GM19397 (cell line): Measurements from ENCODE around the gene SERPINE2.
A peak's percentile ranks its signal among the peaks of the same experiment; 100 is the strongest.
"Not testable (repeated sequence)": the region's sequence is repeated elsewhere in the genome, so short reads cannot be mapped to it uniquely, and the experiment has no call there.

Experiments
- ATAC-seq: cut with Tn5 transposase; IDR thresholded peaks from one replicate; pipeline ENCODE4 v1.9.1; 2021; ENCODE audit warnings: mild to moderate bottlenecking, moderate library complexity; ENCODE audit not compliant: unreplicated experiment

SERPINE2 gene

GRCh38 chr2:224017957-224018356 lies 21.1 kb downstream of the SERPINE2 start:
- no peak for ATAC-seq

- ATAC-seq: no peak
Observed at GRCh38 chr2:224016963-224017362, 22.1 kb downstream of the SERPINE2 start.

GRCh38 chr2:224014336-224014735 lies 24.8 kb downstream of the SERPINE2 start:
- ATAC-seq: no peak

GRCh38 chr2:224011837-224012236 lies 27.2 kb downstream of the SERPINE2 start:
- ATAC-seq: no peak

DNA sequence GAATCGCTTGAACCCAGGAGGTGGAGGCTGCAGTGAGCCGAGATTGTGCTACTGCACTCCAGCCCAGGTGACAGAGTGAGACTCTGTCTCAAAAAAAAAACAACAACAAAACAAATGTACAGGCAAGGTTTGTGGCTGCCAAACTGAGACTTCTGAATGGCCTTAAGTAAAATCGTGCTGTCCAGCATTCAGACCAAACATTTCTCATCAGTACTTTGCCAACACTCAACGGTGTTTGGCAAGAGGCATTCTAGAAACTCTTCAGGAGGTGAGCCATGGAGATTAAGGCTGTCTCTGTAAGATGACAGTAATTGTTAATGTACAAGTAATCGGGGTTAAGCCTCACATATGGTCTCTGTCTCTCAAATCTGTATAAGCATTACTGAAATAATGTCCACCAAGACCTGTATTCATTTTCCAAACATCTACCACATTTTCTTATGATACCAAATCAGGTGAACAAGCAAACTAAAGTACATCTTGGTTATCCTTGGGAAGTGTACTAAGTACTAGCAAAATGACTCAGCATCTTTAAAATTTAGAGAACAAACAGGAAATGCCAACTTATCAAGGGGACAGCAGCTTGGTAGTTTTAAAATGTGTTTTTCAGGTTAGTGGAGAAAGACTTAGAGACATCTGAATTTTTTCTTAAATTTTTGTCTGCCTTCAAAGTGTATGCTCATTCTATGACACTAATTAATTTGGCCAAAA lies 29.3 kb downstream of the SERPINE2 start:
- no peak for ATAC-seq

- no peak for ATAC-seq
Observed at GRCh38 chr2:224008702-224009261, 30.3 kb downstream of the SERPINE2 start.

DNA sequence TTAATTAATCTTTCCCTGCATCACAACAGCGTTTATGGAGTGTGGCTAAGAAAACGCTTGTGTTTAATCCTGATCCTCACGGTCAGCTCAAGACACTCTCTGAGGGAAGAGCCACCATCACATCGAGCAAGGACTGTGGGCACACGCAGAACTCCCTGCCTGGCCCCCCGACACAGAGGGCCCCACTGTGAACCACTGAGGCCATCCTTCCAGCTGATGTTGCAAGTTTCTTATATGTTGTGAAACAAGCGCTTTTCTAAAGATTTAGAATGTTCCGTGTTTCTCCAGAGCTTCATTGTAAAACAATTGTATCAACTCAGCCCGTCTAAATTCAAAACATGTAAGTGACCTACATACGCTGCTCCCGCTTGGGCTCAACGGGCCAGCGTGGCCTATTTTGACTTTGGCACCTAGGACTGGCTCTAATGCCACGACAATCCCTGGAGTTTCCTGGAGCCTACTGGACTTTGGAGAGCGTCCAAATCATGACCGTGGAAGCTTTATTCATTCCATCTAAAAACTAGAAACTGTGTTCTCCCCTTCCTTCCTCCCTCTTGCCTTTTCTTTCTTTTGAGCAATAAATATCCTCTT lies 34.9 kb downstream of the SERPINE2 start:
- ATAC-seq: no peak

- not testable (repeated sequence) for ATAC-seq
Observed at GRCh38 chr2:224000662-224001061, 38.4 kb downstream of the SERPINE2 start.

GRCh38 chr2:223999862-224000261 lies 39.2 kb downstream of the SERPINE2 start:
- no peak for ATAC-seq

DNA sequence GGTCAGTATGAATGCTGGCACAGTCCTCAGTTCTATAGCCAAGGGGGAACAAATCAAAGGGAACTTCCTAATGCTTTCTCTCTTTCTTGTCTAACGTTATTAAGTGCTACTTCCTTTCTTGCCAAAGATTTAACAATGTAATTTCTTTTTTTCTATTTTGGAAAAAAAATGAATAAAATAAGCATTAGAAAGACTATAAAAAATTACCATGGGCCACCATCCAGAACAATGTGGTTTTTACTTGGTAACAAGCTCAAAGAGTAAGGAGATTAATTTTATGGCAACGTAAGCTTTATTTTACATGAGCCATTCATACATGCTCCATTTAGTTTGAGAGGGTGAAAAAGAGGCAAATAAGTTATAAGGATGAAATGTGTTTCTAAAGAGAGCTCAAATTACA lies 40.1 kb downstream of the SERPINE2 start:
- no peak for ATAC-seq

DNA sequence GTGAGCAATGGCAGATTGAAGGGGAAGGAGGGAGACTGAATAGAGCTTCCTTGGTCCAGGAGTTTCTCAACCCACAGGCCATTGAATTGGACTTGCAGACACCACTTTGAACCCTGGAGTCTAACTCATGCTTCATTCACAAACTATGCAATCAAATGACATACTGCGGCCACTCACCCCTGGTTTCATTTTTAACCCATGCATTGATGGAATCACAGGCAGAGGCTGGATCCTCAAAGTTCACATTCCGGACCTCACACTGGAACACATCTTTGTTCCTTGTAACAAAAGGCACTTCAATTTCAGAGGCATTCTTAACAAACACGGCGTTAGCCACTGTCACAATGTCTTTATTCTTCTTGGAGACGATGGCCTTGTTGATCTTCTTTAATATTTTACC lies 41.1 kb downstream of the SERPINE2 start:
- ATAC-seq: no peak

DNA sequence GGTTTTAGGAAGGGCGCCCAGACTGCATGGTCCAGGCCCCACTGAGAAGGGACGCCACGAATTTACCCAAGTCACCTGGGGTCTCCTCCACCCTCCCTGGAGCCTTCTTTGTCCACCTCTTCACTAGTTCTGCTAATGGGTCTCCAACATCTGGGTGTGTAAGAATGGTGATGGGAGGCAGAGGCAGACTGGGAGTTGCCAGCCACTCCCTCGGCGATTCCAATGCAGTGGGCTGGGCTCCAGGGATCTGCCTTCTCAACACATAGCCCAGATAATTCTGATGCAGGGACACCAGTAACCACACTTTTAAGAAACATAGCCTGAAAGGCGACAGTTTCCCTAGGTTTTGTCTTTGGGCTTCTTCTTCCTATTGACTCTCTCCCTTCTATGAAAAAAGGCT lies 42.7 kb downstream of the SERPINE2 start:
- ATAC-seq: no peak

DNA sequence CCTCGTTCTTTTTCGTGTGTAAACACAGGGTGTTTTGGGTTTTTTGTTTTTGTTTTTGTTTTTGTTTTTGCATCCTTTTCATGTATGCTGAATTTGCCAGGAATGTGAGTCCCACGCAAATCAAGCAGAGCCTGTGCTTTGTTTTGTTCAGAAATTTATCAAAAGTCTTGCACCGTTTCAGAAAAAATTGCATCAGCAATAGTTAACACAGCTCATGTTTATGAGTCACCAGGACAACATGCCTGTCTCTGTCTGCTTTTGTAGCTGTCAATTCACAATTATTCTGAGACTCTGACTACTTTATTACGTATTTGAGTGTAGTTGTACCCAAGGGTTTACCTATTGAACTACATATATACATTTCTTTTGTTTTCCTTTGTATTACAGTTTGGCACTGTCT lies 43.5 kb downstream of the SERPINE2 start:
- ATAC-seq: no peak

DNA sequence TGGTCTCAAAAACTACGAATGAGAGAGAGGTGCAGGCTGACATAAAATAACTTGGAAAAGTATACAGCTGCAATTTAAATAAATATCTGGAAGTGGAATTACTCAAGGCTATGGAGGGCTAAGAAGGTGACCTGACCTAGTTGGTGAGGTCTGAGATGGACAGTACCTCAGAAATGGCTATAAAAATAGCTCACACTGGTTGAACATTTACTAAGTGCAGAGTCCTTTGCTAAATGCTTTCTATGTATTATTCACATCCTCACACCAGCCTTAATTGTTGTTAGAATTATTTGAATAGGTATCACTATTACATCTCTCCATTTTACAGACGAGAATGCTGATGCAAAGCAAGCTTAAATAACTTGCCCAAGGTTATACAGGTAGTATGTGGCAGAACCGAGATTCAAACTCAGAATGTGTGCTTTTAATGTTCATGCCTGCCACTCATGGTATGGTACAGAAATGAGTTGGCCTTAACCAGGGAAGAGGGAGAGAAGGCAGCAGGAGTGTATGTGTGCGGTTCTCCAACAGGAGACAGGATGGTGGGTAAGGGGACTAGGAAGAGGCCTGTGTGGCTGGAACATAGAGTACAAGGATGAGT lies 44.4 kb downstream of the SERPINE2 start:
- no peak for ATAC-seq

DNA sequence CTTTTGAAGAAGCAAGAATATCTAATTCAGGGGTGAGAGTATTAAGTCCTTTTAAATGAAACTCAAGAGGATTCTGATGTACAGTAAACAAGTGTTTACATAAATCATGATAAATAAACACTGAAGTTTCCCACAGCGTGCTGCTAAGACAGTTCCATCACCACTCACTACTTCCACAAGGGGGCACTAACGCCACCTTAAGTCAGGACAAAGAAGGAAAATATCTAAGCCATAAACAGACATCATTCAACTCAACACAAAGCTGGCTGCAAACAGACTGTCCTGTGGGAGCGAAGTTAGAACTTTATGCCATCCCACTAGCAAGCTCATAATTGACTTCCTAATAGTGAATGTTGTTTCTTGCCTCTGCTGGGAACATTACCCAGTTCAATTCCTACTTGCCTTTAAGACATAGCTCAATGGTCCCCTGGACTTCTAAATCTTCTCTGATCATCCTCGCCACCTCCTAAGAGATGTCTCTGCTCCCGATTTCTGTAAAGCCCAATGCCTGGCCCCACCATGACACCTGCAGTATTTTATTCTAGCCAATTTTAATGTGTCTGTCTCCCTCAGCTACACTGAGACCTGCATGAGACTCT lies 45.4 kb downstream of the SERPINE2 start:
- peak; percentile 56 for ATAC-seq

- no peak for ATAC-seq
Observed at GRCh38 chr2:223991611-223992010, 47.5 kb downstream of the SERPINE2 start.

DNA sequence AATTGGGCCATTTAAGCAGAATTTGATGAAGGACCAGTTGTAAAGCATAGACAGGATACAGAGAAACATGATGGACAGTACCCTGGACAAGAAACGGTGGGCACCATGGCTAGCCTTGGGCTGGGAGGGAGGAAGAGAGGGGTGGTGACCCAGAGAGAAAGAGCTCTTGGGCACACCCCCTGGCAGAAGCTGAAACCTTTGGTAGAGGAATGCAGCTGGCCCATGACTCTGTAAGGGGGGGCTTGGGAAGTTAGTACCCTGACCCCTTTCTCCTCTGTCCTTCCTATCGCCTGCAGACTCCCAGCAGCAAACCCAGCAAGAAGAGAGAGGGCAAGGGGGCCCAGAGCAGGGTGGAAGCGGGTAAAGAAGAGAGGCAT lies 49.2 kb downstream of the SERPINE2 start:
- no peak for ATAC-seq

DNA sequence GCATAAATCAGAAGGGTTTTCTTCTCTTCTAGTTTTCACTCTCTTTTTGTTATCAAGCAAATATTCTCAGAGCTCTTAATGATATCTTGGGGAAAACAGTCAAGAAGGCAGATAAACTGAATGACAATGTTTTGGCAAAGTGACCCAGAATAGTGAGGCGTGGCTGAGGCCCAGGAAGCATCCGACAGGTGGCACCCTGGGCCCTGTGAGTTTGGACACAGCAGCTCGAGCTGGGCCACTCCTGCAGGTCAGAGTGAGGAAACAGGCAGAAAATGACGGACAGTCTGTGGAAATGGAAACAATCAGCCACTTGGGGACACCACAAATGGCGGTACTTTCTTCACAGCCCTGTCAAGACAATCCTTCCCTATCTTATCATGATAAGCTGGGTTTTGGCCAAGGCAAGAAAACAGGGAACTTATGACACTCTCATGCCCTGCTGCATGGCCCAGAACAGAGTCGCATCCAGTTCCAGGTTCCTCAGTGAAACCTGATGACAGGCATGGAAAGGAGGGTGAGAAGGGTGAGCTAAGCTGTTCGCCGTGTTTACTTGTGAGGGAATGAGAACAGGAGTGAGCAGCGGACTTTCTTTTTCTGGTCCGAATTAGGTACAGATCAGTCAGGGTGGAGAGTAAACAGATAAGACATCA lies 49.8 kb downstream of the SERPINE2 start:
- ATAC-seq: no peak

- ATAC-seq: no peak
Observed at GRCh38 chr2:223981241-223981640, 57.8 kb downstream of the SERPINE2 start.

- ATAC-seq: no peak
Observed at GRCh38 chr2:223980803-223981202, 58.3 kb downstream of the SERPINE2 start.

GRCh38 chr2:223980397-223980735 lies 58.7 kb downstream of the SERPINE2 start:
- no peak for ATAC-seq
